HCT116 (cell line): ENCODE results near the gene GLRX. TPM values are rescaled to one million over a fixed set of nuclear protein-coding genes. Genes with fewer than 3 reads are reported as not detected.
"Not testable (repeated sequence)": the region's sequence is repeated elsewhere in the genome, so short reads cannot be mapped to it uniquely, and the experiment has no call there.

Experiments used
- ATAC-seq: fragments of 200-7000 bp; cut with Tn5 transposase; 2 replicates; pipeline ENCODE4 v1.9.1; 2020; ENCODE audit warnings: mild to moderate bottlenecking, moderate library complexity
- BruUV-seq: library from RNA; stranded (reverse); fragments of 400-500 nt; replicated peaks from 2 replicates; lab custom pipeline; 2021; lab: Mats Ljungman, UMichigan
- CTCF ChIA-PET: fragments of 300-600 bp; sonication (Branson Sonifier 250); formaldehyde crosslinking; loops from one replicate; lab custom pipeline; 2021; ENCODE audit warnings: antibody characterized with exemption; lab: Charles Lee
- POLR2A ChIA-PET: fragments of 300-600, 350-600 bp; sonication (Branson Sonifier 250); formaldehyde crosslinking; loops from one replicate; lab custom pipeline; 2021; ENCODE audit warnings: antibody characterized with exemption; lab: Charles Lee
- RAD21 ChIA-PET, 2 experiments: fragments of 300-600 bp; sonication (Branson Sonifier 250); formaldehyde crosslinking; loops; one replicate each; lab custom pipeline; 2023; ENCODE audit warnings: low total read pairs in 2 of 2; ENCODE audit not compliant: uncharacterized antibody in 2 of 2, unreplicated experiment in 2 of 2, low non-redundant PET in 1 of 2; lab: Charles Lee
- DNase-seq: peaks from one replicate; pipeline ENCODE4 v3.0.0-alpha.2; 2010; ENCODE audit warnings: low read depth, low spot score
- H2AFZ ChIP-seq: fragments of 200-600 bp; shearing (Covaris generic), sonication (generic); 2 replicates; pipeline ENCODE4 v1.6.1; 2017; ENCODE audit warnings: low read depth, mixed run types, mixed read lengths, antibody characterized with exemption, low read length; ENCODE audit not compliant: poor library complexity, severe bottlenecking
- H3K27ac ChIP-seq: 2 replicates; pipeline ENCODE4 v1.5.1; 2012; ENCODE audit warnings: low read depth, low read length
- H3K27me3 ChIP-seq: fragments of 200-600 bp; sonication (generic); 2 replicates; pipeline ENCODE4 v1.6.1; 2016; ENCODE audit warnings: mixed run types, low read length, mixed read lengths; ENCODE audit not compliant: insufficient read depth
- H3K36me3 ChIP-seq, 2 experiments: fragments of 200-500 bp in 1 of 2; fragments of 200-600 bp in 1 of 2; sonication (Bioruptor generic) in 1 of 2; sonication (generic) in 1 of 2; 2 replicates each; pipeline versions ENCODE4 v1.5.1 to v1.6.1; 2014 to 2016; ENCODE audit warnings: low read length in 2 of 2, inconsistent platforms in 1 of 2, mixed read lengths in 1 of 2, mixed run types in 1 of 2; ENCODE audit not compliant: insufficient read depth in 2 of 2, control insufficient read depth in 1 of 2
- H3K4me1 ChIP-seq, 2 experiments: fragments of 200-600 bp in 1 of 2; sonication (generic) in 1 of 2; 2 replicates each; pipeline versions ENCODE4 v1.5.1 to v1.6.1; 2012 to 2017; ENCODE audit warnings: low read length in 2 of 2, inconsistent platforms in 1 of 2, mild to moderate bottlenecking in 1 of 2, mixed read lengths in 1 of 2, mixed run types in 1 of 2, moderate library complexity in 1 of 2; ENCODE audit not compliant: insufficient read depth in 2 of 2, control insufficient read depth in 1 of 2
- H3K4me2 ChIP-seq: fragments of 200-600 bp; sonication (generic); 2 replicates; pipeline ENCODE4 v1.6.1; 2017; ENCODE audit warnings: mixed run types, low read length, mixed read lengths
- H3K4me3 ChIP-seq, 2 experiments: fragments of 200-600 bp in 1 of 2; sonication (generic) in 1 of 2; replicated peaks in 1 of 2; 2 replicates each; pipeline ENCODE4 v1.5.1; 2011 to 2016; ENCODE audit warnings: low read length in 2 of 2, control low read depth in 1 of 2, low read depth in 1 of 2, mild to moderate bottlenecking in 1 of 2, mixed read lengths in 1 of 2, mixed run types in 1 of 2
- H3K79me2 ChIP-seq: fragments of 200-600 bp; sonication (generic); 2 replicates; pipeline ENCODE4 v1.6.1; 2017; ENCODE audit warnings: mild to moderate bottlenecking, mixed run types, low read length, moderate library complexity, mixed read lengths; ENCODE audit not compliant: insufficient read depth
- H3K9ac ChIP-seq: fragments of 200-600 bp; sonication (generic); 2 replicates; pipeline ENCODE4 v1.6.1; 2016; ENCODE audit warnings: low read length, mixed read lengths
- H3K9me2 ChIP-seq: fragments of 200-600 bp; sonication (generic), shearing (Covaris generic); 2 replicates; pipeline ENCODE4 v1.6.1; 2017; ENCODE audit warnings: mixed run types, mild to moderate bottlenecking, moderate library complexity; ENCODE audit not compliant: insufficient read depth
- H3K9me3 ChIP-seq, 2 experiments: fragments of 200-500 bp in 1 of 2; fragments of 200-600 bp in 1 of 2; sonication (Bioruptor generic) in 1 of 2; sonication (generic) in 1 of 2; 2 replicates each; pipeline ENCODE4 v1.6.1; 2014 to 2017; ENCODE audit warnings: low read length in 2 of 2, mixed read lengths in 2 of 2, inconsistent platforms in 1 of 2, low read depth in 1 of 2, mild to moderate bottlenecking in 1 of 2, mixed run types in 1 of 2, moderate library complexity in 1 of 2; ENCODE audit not compliant: control insufficient read depth in 1 of 2, insufficient read depth in 1 of 2
- H4K20me1 ChIP-seq: fragments of 200-600 bp; sonication (generic), shearing (Covaris generic); 2 replicates; pipeline ENCODE4 v1.6.1; 2017; ENCODE audit warnings: mixed run types, mild to moderate bottlenecking, moderate library complexity; ENCODE audit not compliant: insufficient read depth
- intact Hi-C: fragments of 100-400 bp; cut with micrococcal nuclease; formaldehyde crosslinking; loops from 2 replicates; pipeline ENCODE4 v1.10.0; 2022
- total RNA-seq: library from RNA; stranded (reverse); gene quantifications from one replicate; pipeline ENCODE4 v1.2.1, GENCODE V29; 2021; ENCODE audit not compliant: unreplicated experiment

The GLRX gene
- total RNA-seq, 1 experiment from 2014 or later: 29.3 TPM

- H4K20me1 ChIP-seq, H3K27me3 ChIP-seq, H3K79me2 ChIP-seq, H3K9me2 ChIP-seq, intact Hi-C loops, H2AFZ ChIP-seq, CTCF ChIA-PET, ATAC-seq, H3K4me3 ChIP-seq, RAD21 ChIA-PET, BruUV-seq, POLR2A ChIA-PET, H3K27ac ChIP-seq, H3K9me3 ChIP-seq, H3K9ac ChIP-seq, H3K4me2 ChIP-seq, H3K36me3 ChIP-seq, DNase-seq: not testable (repeated sequence)
- H3K4me1 ChIP-seq: peaks cover 3 to 14% of the 10 kb centered on the region in 2 experiments; a peak in 3 of 4 replicates
Observed at GRCh38 chr5:95811461-95812073, 11.0 kb downstream of the GLRX start.

- H3K27ac ChIP-seq, H3K9me3 ChIP-seq, H2AFZ ChIP-seq, BruUV-seq, ATAC-seq, H3K4me3 ChIP-seq, H4K20me1 ChIP-seq, DNase-seq, H3K27me3 ChIP-seq, H3K36me3 ChIP-seq, intact Hi-C loops, CTCF ChIA-PET, RAD21 ChIA-PET, H3K79me2 ChIP-seq, H3K9me2 ChIP-seq, POLR2A ChIA-PET, H3K9ac ChIP-seq, H3K4me2 ChIP-seq: not testable (repeated sequence)
- peaks cover 3 to 14% of the 10 kb centered on the region in 2 experiments; a peak in 3 of 4 replicates for H3K4me1 ChIP-seq
Observed at GRCh38 chr5:95811126-95811423, 11.5 kb downstream of the GLRX start.
